Glomerular visceral epithelial cell (primary cell): ENCODE measurements around the gene GPR83.
"Not testable (repeated sequence)": the region's sequence is repeated elsewhere in the genome, so short reads cannot be mapped to it uniquely, and the experiment has no call there.

Experiments
- DNase-seq: peaks from one replicate; pipeline ENCODE4 v3.0.0-alpha.2; 2016; ENCODE audit errors: extremely low spot score

The GPR83 gene

GRCh38 chr11:94370576-94370975, 30.6 kb downstream of the GPR83 start:
- not testable (repeated sequence) for DNase-seq

GRCh38 chr11:94350850-94351563, 50.2 kb downstream of the GPR83 start:
- not testable (repeated sequence) for DNase-seq

- not testable (repeated sequence) for DNase-seq
Measured at GRCh38 chr11:94346311-94346710, 54.9 kb downstream of the GPR83 start.

GRCh38 chr11:94343495-94343894, 57.7 kb downstream of the GPR83 start:
- no peak for DNase-seq

GRCh38 chr11:94342250-94342649, 59.0 kb downstream of the GPR83 start:
- DNase-seq = no peak

GRCh38 chr11:94338651-94339050, 62.6 kb downstream of the GPR83 start:
- DNase-seq = no peak

- no peak for DNase-seq
Measured at GRCh38 chr11:94336033-94336432, 65.2 kb downstream of the GPR83 start.

- DNase-seq = no peak
Measured at GRCh38 chr11:94332814-94333213, 68.4 kb downstream of the GPR83 start.

- DNase-seq = no peak
Measured at GRCh38 chr11:94330789-94331188, 70.4 kb downstream of the GPR83 start.

- DNase-seq = no peak
Measured at GRCh38 chr11:94329501-94329900, 71.7 kb downstream of the GPR83 start.

GRCh38 chr11:94328587-94329080, 72.6 kb downstream of the GPR83 start:
- DNase-seq = no peak
